ENCODE results near the gene PBOV1.

GRCh38 chr6:138206862-138207261, 11.4 kb downstream of the PBOV1 start:
- TF ChIP-seq CTCF (IDR thresholded peaks at IDR 0.05; ENCODE audit: low read length) (no peak), EZH2 (optimal IDR thresholded peaks at IDR 0.05; ENCODE audit: low read depth, low read length) (no peak)
